GM12892 (cell line): Measurements from ENCODE around the gene GLRX. TPM values are rescaled to one million over a fixed set of nuclear protein-coding genes. Genes with fewer than 3 reads are reported as not detected.
A peak's percentile ranks its signal among the peaks of the same experiment; 100 is the strongest.
"Not testable (repeated sequence)": the region's sequence is repeated elsewhere in the genome, so short reads cannot be mapped to it uniquely, and the experiment has no call there.

Experiments used
- DNase-seq: peaks from one replicate; pipeline ENCODE4 v3.0.0; 2011; ENCODE audit not compliant: insufficient read length
- FAIRE-seq: peaks from 2 replicates; lab custom pipeline; 2011; peaks lifted over from hg19 to GRCh38; lab: Jason Lieb, UNC
- POLR2A ChIP-seq: IDR thresholded peaks from 2 replicates; pipeline ENCODE4 v1.6.1; 2011; ENCODE audit warnings: low read depth, low read length, control low read depth
- POLR2AphosphoS5 ChIP-seq: IDR thresholded peaks from 2 replicates; pipeline ENCODE4 v1.6.1; 2011; ENCODE audit warnings: low read depth, low read length, control low read depth
- TAF1 ChIP-seq: IDR thresholded peaks from 2 replicates; pipeline ENCODE4 v1.6.1; 2011; ENCODE audit warnings: low read depth, mild to moderate bottlenecking, control low read depth, low read length, borderline replicate concordance
- polyA plus RNA-seq: library from polyadenylated mRNA; unstranded; fragments of >200 nt; gene quantifications from one replicate; pipeline ENCODE4 v1.2.1, GENCODE V29; 2012; ENCODE audit warnings: missing spikeins, inconsistent platforms; ENCODE audit not compliant: missing spikeins

Gene GLRX, protein sequence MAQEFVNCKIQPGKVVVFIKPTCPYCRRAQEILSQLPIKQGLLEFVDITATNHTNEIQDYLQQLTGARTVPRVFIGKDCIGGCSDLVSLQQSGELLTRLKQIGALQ
- polyA plus RNA-seq: 144 TPM

DNA sequence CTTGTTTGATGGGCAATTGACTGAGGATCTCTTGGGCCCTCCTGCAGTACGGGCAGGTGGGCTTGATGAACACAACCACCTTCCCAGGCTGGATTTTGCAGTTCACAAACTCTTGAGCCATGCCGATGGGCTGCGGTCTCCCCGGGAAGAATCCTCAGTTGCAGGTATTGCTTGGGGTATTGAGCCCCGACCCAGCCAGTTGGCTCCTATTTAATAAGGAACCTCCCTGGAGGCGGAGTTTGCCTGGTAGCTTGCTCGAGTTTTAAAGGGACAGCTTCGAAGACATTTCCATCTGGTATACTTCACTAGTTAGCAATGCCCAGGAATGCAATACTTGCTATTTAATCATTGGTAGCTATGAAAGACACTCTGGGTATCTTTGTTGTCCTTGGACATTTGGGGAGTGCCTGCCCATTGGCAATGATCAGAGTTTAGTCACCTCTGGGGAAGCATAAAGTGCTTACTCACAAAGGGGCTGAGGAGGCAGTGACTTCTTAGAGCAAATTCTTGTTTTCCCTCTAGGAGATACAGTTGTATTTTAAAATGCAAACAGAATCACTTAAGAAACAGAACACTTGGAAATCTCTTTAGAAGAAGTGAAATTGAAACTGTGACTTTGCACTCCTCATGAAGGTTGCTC, at the start of gene GLRX:
TSS of gene GLRX (minus strand) at position 185 of the 640 bp plus-strand sequence. CDS start at position 121, 64 bp downstream.
- DNase-seq (no peak), FAIRE-seq (peak; percentile 78)

DNA sequence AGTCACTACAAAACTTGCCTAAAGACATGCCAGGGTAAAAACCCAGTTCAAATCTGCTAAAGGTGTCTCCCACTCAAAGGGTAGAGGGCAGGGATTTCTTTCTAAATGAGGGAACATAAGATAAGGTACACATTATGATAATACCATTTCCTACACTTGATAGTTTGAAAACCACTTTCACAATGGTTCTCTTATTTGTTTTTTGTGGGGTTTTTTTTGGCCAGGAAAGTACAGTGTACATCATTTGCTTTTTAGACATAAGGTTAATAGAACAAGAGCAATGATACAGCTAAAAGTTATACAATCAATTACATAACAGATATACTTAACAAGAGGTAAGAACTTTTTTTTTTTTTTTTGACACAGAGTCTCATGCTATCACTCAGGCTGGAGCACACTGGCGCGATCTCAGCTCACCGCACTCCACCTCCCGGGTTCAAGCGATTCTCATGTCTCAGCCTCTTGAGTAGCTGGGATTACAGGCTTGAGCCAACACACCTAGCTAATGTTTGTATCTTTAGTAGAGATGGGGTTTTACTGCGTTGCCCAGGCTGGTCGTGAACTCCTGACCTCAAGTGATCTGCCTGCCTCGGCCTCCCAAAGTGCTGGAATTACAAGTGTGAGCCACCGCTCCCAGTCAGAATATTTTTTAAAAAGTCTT, 48.8 kb upstream of the GLRX start:
- no peak for DNase-seq
- no peak for TF ChIP-seq TAF1
- TF ChIP-seq POLR2A: no peak
- no peak for TF ChIP-seq POLR2AphosphoS5

More for the DNA sequence above, at the start of gene GLRX:
- TF ChIP-seq POLR2A (peak; percentile 49; the same call in 1 of the 2 replicates), POLR2AphosphoS5 (peak; percentile 54; the same call in 1 of the 2 replicates), TAF1 (no peak; the same call in 1 of the 2 replicates)

DNA sequence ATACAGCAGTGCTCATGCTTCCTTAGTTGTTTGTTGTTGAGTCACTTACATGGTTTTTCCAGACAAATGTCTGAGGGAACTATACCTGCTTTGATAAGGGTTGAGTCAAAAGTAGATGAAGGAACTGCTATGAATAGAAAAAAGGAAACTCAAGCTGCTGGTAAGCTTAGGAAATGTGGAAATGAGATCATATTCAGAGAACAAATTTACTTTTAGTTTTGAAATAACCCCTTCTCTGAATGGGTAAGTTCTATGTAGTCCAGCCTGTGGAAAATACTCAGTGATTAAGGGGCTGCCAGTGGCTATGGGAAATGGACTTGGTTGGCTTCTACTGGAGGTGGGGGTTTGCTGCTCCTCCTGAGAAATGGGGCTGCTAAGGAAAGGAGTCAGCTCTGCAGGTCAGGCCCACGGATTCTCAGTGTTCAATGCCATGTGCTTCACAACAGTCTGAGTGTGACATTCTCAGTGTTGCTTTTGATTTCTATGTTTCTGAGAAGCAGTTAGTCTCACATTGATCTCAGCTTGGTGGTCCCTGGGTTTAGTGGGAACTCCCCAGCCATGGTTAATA, 47.7 kb upstream of the GLRX start:
- peak; percentile 65 for FAIRE-seq
- TF ChIP-seq POLR2A (peak; percentile 60), POLR2AphosphoS5 (0 out of 2 replicates have a peak, but pooled peaks have one; percentile 29), TAF1 (no peak)
- no peak for DNase-seq

More for the DNA sequence above, 48.8 kb upstream of the GLRX start:
- FAIRE-seq: peak; percentile 21

DNA sequence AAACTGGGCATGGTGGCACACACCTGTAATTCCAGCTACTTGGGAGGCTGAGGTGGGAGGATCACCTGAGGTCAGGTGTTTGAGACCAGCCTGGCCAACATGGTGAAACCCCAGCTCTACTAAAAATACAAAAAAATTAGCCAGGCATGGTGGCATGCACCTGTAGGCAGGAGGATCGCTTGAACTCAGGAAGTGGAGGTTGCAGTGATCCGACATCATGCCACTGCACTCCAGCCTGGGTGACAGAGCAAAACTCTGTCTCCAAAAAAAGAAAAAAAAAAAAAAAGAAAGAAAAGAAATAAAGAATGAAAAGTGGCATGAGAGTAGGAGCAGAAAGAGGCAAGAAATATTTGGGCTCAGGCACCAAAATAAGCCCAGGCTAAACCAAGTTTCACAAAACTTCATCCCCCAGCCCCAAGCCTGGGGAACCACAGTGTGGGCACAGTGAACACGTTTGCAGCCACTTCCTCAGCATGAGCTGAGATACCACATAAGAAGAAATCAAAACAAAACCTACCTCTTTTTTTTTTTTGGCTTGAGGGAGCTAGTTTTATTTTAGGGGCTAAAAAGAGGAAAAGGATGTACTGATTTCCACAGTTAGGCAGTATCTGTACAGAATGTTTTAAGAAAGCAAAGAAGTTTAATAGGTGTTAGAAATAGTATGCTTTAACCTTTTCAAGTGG, 46.8 kb upstream of the GLRX start:
- DNase-seq: not testable (repeated sequence)
- FAIRE-seq: peak; percentile 65

DNA sequence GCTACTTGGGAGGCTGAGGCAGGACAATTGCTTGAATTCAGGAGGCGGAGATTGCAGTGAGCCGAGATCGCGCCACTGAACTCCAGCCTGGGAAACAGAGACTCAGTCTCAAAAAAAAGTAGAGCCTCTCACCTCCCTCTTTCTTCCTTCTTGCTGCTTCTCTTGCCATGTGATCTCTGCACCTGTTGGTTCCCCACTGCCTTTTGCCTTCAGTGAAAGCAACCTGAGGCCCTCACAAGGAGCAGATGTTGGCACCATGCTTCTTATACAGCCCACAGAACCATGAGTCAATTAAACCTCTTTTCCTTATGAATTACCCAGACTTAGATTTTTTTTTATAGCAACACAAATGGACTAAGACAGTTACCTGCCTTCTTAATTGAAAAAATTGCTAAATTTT, 45.6 kb upstream of the GLRX start:
- DNase-seq (no peak), FAIRE-seq (no peak)
- TF ChIP-seq POLR2AphosphoS5: no peak
- TF ChIP-seq POLR2A: no peak
- TF ChIP-seq TAF1: no peak

DNA sequence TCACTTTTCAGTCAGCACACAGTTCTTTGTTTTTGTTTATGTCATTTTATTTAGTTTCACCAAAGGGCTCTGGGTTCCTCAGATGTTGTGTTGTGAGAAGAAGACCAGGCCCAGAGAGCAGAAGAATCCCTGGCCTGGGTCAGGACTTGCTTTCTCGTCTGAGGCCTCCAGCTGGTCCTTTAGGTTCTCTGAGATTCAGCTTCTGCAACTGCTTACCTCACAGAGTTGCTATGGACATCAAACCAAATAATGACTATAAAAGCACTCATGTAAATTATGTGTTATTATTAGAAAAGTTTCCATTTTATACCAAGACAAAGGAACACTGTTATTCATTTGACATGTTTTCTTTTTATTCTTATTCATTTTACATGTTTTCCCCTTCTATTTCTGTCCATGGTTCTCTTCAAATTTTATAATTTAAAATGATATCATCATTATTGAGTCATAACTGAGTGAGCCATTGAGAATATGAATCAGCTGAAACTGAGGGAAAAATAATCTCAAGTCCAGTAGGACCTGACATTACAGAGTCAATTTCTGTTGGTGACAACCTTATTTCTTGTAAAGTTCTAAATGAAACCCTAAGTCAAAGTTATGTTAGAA, 44.0 kb upstream of the GLRX start:
- DNase-seq (no peak), FAIRE-seq (no peak)
- no peak for TF ChIP-seq POLR2A
- TF ChIP-seq POLR2AphosphoS5: no peak
- TF ChIP-seq TAF1: no peak

DNA sequence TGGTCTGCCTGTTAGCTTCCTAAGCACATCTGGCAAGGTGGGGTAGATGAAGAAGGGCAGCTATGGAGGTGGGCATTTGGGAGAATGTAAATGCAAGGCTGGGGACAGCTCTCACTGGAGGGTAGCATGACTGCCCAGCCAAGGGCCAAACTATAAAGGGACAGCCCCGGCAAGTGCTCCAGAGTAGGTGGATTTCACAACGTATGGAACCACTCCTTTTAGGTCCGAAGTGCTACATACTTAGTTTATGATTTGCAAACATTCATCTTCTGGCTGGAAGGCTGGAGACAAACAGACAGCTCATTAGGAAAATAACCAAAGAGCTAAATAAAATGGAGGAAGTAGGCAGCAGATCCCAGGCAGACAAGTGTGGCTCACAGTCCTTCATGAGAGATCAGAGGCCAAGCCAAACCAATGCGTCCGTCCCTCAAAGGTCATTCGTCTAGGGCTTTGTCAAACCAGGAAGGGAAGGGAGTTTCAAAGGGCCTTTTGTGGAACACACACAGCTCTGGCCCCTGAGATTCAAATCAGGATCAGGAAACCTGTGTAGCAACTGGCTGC, 42.5 kb upstream of the GLRX start:
- DNase-seq: no peak
- TF ChIP-seq POLR2A (no peak), TAF1 (no peak), POLR2AphosphoS5 (no peak)
- no peak for FAIRE-seq

DNA sequence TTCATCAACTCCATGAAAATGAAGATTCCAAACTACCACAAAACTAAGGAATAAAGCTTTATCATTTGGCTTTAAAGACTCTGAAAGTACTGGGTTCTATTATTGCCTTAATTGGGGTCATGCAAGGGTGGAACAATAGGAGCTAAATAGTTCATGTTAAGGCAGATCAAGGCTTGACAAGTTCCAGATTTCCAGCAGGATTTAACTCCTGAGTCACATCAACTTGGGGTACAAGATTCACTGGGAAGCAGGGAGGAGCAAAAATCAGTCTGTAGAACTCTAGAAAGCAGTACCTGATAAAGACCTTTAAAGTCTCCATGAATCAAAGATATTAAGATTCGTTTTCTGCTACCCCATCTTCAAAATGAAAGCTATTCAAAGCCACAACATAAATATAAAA, 41.9 kb upstream of the GLRX start:
- FAIRE-seq (no peak), DNase-seq (no peak)
- TF ChIP-seq POLR2AphosphoS5 (no peak), TAF1 (no peak), POLR2A (no peak)

DNA sequence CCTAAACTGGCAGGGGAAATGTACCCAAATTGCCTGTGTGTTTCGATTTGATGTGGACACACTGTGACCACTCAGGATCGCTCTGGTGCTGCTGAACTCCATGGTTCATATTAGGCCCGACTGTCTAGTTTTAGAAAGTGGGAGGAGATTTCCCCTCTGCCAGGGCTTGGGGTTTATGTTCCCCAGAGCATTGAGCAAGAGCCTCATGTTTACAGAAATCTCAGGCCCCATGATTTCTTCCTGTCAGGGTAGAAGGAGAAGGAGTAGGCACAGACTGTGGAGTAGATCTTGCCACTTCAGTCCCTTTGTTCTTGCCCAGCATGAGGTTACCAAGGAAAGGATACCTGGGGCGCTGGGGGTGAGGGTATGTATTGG, 40.8 kb upstream of the GLRX start:
- TF ChIP-seq TAF1 (no peak), POLR2A (no peak), POLR2AphosphoS5 (no peak)
- DNase-seq (no peak), FAIRE-seq (no peak)

DNA sequence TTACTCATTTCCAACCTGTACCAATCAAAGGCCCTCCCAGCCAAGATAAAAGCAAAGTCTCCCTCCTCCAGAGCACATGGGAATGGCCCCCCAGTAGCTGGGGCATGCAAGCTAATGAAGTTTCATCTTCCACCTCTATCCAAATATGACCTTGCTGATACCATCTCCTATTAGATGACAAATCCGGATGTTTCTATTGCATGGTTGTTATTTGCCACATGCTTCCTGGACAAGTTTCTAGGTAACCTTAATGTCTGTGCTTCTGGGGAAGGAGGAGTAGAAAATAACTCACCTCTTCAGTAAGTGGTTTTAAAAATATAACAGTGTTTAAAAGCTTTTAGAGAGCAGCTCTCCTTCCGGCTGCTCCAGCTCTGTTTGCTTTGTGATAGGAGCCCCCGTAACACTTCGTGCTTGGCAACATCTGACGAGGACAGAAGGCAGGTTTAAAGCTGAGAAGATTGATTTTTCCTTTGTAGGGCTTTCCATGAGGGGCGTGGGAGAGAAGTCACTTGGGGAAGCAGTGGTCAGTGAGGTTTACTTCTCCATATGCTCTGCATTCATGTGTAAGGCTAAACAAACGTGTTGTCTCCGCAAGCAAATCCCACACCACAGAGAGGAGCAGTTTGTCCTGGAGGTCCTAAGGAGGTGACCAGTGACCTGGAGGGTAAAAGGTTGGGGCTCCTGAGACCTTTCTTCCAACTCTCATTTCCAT, 40.3 kb upstream of the GLRX start:
- FAIRE-seq: no peak
- no peak for TF ChIP-seq POLR2AphosphoS5
- no peak for TF ChIP-seq TAF1
- TF ChIP-seq POLR2A: no peak
- no peak for DNase-seq
